K562 (cell line): ENCODE measurements around the gene OLFML3.

Experiments
- ARNT ChIP-seq, 2 experiments: fragments of 450-650 bp; IDR thresholded peaks; 2 replicates each; pipeline ENCODE4 v1.6.1; 2016; ENCODE audit warnings: mild to moderate bottlenecking in 1 of 2
- GABPA ChIP-seq: fragments of 200-800 bp; sonication (Bioruptor generic); conservative IDR thresholded peaks from 2 replicates; pipeline ENCODE4 v1.6.1; 2016; ENCODE audit warnings: low read depth, missing genetic modification characterization, missing compliant biosample characterization
- KLF16 ChIP-seq: IDR thresholded peaks from 2 replicates; pipeline ENCODE4 v1.6.1; 2016; ENCODE audit warnings: antibody characterized with exemption
- NCOR1 ChIP-seq: fragments of 450-650 bp; IDR thresholded peaks from 2 replicates; pipeline ENCODE4 v1.6.1; 2016; ENCODE audit warnings: mild to moderate bottlenecking, moderate library complexity
- RFX7 ChIP-seq: fragments of 250-450 bp; sonication (Bioruptor Pico); IDR thresholded peaks from 2 replicates; pipeline ENCODE4 v1.5.1; 2021; ENCODE audit warnings: mild to moderate bottlenecking

DNA sequence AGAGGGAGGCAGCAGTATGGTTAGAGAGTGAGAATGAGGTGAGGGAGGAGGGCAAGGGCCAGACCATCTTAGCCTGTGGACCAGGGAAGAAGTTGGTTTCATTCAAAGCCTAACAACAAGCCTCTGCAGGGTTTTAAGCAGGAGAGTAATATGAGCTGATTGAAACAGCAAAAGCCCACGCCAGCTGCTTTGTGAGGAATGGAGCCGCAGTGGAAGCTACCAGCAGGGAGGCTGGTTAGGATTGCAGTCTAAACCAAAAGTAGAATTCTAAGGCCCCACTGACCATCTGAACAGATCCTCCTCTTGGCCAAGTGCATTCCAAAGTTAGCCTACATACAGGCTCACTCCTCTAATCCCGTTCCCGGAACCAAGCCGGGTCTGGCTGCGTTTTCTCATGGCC is 44.8 kb downstream of the OLFML3 start:
- TF ChIP-seq KLF16 (no peak), NCOR1 (no peak), ARNT (IDR thresholded peaks at IDR 0.05) (no peak), GABPA (tag) (no peak), RFX7 (CRISPR knock-in tag) (no peak)
